NCI-H774 (cell line): ENCODE data around the gene ARHGAP24.
"Not testable (repeated sequence)": the region's sequence is repeated elsewhere in the genome, so short reads cannot be mapped to it uniquely, and the experiment has no call there.

Source experiments
- DNase-seq: peaks from one replicate; lab custom pipeline; 2025; lab: John Stamatoyannopoulos, UW

Gene ARHGAP24

DNA sequence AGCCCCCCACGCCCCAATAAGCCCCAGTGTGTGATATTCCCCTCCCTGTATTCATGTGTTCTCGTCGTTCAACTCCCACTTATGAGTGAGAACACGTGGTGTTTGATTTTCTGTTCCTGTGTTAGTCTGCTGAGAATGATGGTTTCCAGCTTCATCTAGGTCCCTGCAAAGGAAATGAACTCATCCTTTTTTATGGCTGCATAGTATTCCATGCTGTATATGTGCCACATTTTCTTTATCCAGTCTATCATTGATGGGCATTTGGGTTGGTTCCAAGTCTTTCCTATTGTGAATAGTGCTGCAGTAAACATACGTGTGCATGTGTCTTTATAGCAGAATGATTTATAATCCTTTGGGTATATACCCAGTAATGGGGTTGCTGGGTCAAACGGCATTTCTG is 440.6 kb downstream of the ARHGAP24 start:
- not testable (repeated sequence) for DNase-seq

GRCh38 chr4:85919200-85919887 is 444.4 kb downstream of the ARHGAP24 start:
- DNase-seq: no peak

DNA sequence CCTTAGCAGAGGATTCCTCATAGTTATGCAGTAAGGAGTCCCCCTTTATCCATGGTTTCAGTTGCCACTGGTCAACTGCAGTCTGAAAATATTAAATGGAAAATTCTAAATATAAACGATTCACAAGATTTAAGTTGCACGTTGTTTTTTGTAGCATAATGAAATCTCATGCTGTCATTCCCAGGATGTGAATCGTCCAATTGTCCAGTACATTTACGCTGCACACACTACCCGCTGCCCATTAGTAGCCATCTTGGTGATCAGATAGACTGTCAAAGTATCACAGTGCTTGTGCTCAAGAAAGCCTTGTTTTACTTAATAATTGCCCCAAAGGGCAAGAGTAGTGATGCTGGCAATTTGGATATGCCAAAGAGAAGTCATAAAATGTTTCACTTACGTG is 450.1 kb downstream of the ARHGAP24 start:
- no peak for DNase-seq

DNA sequence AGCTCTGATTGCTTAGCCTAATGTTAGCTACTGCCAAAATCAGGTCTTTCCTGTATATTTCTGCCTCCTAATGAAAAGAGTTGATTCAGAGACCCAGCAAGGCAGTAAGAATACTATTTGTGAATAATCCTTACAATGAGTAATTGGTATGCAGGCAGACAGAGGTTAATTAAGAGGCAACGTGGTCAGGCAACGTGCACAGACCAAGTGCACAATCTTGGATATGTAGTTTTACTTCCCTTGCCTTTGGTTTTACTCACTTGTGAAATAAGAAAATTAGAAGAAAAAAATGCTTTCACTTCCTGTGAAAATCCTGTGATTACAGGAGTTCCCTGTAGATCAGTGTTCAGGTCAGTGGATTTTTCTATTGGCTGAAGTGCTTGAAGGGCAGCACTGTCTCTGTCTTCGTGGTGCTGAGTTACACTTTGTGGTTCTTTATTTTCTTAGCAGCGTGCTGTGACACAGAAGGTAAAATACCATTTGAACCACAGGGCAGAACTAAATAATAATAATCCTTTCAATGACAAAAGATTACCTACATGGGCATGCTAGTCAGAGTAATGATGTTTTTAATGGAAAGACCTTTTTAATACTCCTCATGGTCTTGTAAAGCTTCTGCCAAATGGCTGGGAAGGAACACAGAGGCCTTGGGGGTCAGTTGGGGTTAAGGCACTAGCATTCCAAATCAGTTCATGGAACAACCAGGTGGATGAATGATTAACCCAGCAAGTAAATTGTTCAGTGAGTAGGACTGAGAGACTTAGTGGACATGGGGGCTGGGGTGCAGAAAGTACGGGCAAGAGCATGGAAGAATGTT is 454.0 kb downstream of the ARHGAP24 start:
- DNase-seq: no peak

GRCh38 chr4:85929961-85930665 is 455.2 kb downstream of the ARHGAP24 start:
- DNase-seq: no peak

DNA sequence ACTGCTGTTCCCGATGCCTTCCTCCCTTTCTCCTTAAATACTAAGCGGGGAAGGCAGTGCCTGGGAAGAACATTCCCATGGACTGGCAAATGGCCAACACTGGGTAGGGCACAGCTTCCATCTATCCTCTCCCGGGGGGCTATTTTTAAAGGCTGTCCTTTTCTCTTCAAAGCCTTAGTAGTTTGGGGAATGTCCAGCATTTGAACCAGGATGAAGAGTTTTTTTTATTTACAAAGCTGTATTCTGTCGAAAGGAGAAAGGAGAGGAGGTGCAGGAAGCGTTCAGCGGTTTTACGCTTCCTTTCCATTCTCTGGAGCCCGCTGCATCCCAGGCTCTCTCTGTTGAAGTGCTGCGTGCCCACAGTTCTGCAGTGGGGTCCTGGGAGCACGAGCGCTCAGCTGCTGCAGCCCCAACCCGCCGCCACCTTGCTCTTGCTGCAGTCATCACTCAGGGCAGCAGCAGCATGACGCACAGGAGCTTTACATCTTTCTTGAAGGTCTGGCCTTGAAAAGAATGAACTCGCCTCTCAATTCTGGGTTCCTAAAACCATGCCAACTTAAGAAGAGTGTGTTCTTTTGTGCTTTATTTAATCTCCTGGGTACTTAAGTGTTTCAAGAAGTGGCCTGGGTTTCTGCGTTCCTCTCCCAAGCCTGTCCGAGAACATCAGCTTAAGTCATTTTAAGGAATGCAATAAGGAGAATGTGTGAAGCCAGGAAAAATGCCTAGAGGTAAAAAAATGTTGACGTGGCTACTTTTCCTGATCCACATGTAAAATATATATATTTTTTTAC is 457.7 kb downstream of the ARHGAP24 start:
- no peak for DNase-seq

DNA sequence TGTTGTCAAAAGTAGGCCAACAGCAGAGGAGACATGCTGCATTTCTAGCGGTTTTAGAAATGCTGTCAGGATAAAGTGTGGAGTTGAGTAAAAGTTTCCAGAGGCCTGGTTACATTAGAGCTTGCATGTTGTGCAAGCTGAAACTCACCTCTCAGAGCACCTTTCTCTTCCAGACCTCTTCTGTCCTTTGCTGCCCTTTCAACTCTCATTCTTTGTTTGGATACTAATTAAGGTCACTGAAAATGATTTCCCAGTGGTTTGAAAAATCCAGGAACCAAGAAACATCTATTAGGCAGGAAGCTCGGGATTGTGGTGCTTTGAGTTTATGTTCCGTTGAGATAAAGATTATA is 458.3 kb downstream of the ARHGAP24 start:
- DNase-seq: no peak

GRCh38 chr4:85937507-85937906 is 462.6 kb downstream of the ARHGAP24 start:
- DNase-seq: no peak

GRCh38 chr4:85938062-85938461 is 463.1 kb downstream of the ARHGAP24 start:
- no peak for DNase-seq

- DNase-seq: no peak
Observed at GRCh38 chr4:85938902-85939301, 464.0 kb downstream of the ARHGAP24 start.

DNA sequence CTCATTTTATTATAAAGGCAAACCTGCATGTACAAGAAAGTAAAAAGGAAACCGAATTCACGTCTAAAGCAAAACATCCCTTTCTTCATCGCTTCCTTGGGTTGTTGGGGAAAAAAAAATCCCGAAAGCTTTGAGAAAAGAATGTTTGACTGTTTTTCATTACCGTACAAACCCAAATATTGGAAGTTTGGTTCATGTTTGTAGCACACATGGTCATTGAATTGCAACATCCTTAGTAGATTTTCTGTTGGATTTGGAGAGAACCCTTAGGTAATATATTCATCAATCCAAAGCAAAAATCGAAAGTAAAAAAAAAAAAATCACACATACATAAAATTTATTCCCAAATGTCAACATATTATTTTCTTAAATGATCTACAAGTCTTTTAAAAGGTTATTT is 464.6 kb downstream of the ARHGAP24 start:
- DNase-seq: no peak

- no peak for DNase-seq
Observed at GRCh38 chr4:85940151-85940550, 465.2 kb downstream of the ARHGAP24 start.

DNA sequence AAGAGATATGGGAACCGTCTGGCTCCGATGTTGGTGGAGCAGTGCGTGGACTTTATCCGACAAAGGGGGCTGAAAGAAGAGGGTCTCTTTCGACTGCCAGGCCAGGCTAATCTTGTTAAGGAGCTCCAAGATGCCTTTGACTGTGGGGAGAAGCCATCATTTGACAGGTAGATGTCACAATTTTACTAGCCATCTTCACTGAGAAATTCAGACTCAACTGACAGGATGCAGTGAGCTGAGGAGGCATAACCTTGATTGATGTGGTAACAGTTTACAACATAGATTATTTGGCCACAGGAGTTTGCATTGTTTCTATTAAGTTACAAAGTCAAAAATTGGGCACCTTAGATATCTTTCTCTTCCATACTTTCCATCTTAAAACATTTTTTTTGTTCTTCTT is 467.2 kb downstream of the ARHGAP24 start:
- DNase-seq: no peak

GRCh38 chr4:85946821-85947220 is 471.9 kb downstream of the ARHGAP24 start:
- DNase-seq: no peak

DNA sequence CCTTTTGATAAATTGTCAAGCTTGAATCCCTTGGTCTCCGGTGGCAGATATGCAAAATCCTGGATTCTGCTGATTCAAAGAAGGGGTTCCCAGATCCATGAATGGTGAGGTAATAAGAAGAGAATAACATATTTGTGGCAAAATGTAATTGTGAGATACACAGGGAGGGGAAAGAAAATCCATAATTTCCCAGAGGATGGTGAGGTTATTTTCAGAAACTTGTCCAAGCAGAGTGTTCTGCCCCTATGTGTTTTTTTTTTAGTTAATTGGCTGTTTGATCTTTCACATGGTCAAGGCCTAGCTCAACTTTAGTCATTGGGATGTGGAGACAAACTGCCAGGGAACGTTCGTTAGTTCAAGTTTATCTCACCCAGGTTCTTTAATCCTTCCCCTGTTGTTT is 476.1 kb downstream of the ARHGAP24 start:
- no peak for DNase-seq

GRCh38 chr4:85952528-85952927 is 477.6 kb downstream of the ARHGAP24 start:
- DNase-seq: no peak

DNA sequence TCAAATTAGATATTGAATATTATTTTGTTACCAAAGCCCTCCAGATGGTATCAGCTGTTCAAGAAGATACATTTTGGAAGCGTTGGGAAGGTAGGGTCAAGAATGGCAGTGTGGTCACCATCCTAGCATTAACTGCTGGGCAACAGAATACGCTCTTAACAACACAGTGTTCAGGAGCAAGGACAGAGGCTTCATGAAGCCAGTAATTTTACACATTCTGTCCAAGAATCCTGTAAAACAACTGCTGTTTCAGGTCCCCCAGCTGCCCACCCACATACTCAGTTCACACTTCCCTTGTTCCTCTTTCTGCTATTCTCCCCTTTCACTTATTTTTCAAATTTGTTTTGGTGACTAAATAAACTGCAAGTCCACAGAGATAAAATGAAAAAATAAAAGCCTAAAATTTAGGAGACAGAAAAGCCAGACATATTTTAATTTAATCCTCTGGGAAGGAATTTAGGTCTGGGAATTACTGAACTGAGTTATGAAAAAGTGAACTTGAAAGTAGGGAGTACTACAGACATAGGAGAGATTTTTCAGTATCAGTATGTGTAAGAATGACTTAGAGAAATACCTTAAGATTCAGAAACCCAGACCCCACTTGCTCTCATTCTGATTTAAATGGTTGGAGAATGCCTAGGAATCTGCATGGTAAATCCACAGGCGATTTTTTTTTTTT is 478.2 kb downstream of the ARHGAP24 start:
- DNase-seq: no peak

DNA sequence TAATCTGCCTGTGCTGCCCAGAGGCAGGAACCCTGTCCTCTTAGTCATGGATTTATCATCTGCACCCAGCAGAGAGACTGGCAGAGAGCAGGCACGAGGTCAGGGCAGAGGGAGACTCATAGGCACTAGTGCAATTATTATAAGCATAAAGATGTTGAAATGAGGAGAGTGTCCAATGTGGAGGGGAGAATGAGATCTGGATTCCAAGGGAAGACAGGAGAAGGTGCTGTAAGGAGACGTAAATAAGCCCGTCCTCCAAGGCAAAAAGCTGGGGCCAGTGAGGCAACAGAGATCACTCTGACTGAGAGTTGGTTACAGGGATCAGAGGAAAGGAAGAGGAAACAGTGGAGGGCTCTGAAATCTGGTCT is 478.7 kb downstream of the ARHGAP24 start:
- DNase-seq: no peak

DNA sequence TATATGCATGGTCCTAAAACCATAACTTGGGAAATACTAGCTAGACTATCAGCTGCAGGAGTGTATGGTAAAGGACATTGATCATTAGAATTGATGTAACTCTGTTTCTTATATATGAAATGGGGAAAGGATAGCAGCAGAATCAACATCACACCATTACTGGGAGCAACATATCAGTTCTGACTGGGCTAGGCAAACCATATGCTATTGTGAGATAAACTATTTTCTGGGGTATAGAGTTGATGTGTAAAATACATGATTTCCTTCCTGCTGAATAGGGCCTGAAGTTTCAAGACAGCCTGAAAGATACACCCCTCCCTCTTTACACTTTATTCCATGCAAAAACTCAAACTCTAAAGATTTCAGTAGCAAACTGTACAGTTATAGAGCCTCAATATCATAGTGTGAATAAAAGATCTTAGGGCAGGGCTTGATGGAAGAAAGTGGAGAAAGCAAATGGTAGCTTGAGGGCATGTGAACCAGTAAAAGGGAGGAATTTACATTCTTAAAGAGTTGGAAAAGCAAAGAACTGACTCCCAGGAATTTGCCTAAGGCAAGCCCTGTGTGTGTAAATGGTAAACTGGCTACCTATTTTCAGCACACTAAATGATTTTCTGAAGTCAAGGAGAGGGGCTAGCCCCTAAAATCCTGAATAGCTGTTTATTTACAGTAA is 480.8 kb downstream of the ARHGAP24 start:
- no peak for DNase-seq

GRCh38 chr4:85956293-85956945 is 481.5 kb downstream of the ARHGAP24 start:
- DNase-seq: no peak

DNA sequence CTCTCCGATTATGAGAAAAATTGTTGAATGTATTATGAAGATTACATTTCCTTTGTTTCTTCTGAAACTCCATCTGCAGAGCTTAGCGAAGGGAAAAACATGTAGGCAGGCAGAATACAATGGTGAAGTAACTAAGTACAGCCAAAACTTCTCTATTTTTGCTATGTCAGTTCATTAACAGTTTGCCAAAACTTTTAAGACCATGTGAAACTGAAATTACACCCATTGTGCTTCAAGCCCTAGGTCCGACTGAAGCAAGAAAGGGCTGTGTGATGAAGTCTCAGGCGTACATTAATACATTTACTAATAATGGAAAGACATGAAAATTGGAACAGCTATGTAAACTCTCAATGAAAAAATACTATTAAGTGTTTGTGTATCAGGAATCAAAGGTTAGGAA is 486.9 kb downstream of the ARHGAP24 start:
- no peak for DNase-seq
